HG02610 (cell line): ENCODE results near the gene ROBO1.
"Not testable (repeated sequence)": the region's sequence is repeated elsewhere in the genome, so short reads cannot be mapped to it uniquely, and the experiment has no call there.

Experiments used
- ATAC-seq: cut with Tn5 transposase; IDR thresholded peaks from one replicate; pipeline ENCODE4 v1.9.1; 2021; ENCODE audit warnings: mild to moderate bottlenecking, moderate library complexity; ENCODE audit not compliant: unreplicated experiment

The ROBO1 gene

DNA sequence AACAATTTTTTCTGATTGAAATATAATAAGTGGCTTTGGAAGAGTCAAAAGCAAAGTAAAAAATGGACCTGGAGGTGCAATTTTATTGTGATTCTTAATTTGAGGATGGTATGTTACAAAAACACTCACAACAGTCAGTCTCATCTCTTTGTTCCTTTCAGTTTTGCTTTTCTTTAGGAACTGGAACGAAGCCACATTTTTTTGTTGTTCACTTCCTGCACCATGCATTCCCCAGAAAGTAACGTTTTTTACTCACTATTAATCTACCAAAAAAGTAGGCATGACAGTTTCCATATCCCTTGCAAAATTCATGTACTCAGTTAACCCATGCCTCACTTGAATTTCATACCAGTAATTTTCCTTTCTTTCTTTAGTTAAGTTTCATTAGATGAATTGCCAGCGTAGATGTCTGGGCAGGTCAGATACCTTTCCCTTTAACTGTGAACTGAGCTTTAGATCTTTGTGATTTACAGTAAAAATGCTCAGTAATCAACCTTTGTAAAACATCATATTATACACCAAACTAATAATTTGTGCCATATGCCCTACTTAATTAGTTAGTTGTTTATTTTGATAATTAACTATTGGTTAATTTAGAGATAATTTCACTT lies 384.3 kb downstream of the ROBO1 start:
- no peak for ATAC-seq

DNA sequence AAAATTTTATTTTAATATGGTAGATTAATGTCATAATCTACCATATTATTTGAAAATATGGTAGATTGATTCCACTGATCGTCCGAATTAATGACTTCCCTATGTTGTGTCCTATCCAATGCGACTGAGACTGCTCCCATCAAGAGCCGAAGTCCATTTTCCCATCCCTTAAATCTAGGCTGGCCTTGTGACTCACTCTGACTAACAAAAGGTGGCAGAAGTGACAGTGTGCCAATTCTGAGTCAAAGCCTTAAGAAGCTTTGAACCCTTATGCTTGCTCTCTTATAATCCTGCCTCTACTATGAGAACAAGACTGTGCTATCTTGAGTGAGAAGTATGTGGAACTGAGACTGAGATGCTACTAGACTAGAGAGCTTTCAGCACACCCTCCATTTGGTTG lies 387.2 kb downstream of the ROBO1 start:
- no peak for ATAC-seq

DNA sequence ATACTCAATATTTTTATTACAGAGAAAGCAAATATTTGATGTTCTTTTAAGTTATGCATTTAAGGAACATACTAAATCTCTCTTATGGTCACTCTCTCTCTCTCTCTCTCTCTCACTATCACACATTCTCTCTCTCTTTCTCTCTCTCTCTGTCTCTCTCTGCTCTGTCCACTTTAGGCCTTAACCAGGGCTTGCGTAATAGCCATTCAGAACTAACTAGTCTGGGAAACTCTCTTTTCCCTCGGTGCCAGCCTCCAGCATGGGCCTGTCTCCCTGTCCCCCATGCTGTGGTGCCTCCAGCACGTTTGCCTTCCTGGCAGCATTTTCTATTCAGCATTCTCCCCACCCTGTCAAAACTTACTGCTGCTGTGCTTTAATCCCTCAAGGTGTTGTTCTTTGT lies 389.7 kb downstream of the ROBO1 start:
- no peak for ATAC-seq

DNA sequence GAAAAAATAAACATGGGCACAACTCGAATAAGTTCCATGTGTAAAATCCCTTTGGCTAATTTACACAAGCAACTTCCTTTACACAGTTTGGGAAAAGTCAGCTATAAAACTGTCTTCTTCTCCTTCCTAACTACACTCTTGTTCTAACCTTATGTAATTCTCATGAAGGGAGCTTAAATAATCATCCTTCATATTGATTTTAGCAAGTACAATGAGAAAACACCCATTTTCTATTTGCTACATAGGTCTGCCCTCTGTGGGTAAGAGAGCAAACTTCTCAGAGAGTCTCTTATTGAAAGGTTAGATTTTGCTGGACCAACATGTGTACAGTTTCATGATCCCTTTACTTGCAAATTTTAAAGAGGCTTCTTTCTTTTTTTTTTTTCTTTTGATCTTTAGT lies 398.5 kb downstream of the ROBO1 start:
- ATAC-seq = no peak

DNA sequence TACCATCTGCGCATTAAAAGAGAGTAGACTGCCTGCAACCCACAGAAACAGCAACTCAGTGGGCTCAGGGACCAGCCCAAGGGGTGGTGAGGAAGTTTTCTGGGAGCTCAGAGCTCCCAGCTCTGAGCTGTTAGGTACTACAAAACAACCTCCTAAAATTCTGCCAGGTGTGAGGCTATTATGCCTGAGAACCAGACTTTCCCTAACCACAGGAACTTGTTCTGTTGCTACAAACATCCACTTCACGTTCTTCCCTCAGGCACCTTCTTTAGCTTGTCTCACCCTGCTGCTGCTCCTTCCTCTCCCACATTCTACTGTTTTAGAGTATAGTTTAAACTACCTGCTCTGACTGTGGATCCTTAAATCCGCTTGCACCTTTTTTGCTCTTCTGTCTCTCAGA lies 399.4 kb downstream of the ROBO1 start:
- ATAC-seq = no peak

DNA sequence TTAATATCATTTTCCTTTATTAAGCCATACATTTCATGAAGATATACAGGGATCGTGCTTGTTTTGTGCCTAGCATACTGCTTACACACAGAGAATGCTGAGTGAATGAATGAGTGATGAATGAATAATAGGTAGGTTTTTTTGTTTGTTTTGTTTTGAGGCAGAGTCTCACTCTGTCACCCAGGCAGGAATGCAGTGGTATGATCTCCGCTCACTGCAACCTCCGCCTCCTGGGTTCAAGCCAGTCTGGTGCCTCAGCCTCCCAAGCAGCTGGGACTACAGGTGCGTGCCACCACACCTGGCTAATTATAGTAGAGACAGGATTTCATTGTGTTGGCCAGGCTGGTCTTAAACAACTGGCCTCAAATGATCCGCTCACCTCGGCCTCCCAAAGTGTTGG lies 400.0 kb downstream of the ROBO1 start:
- no peak for ATAC-seq

DNA sequence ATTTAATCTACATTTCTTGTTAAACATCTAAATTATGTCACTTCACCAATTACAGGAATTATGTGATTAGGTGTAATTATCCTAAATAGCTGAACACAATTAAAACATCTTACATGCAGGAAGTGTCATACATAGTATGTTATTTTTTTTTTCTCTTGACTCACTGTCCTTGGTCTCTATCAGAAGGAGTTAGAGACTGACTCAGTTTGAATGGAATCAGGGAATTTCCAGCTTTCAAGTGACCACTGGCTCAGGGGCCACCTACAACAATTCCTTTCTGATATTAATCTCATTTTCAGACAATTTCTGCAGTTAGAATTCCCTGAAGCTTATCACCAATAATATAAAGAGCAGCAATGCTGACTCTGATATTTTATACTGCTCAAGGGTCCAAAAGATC lies 400.7 kb downstream of the ROBO1 start:
- ATAC-seq = no peak

DNA sequence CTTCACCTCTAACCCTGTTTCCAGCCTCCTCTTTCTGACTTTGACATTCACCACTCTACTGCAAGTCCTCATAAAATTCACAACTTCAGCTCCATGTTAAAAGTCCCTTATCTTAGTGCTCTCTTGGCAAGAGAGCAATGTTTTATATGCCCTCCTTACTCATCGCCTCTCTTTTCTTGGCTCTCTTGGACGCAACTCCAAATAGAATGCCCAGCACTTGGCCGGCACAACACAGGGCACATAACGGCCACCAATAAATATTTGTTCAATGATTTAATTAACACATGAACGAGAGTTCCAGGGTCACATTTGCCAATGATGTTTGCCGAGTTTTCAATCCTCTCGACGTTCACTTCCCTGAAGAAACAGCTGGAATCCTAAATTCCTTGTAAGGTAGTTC lies 401.4 kb downstream of the ROBO1 start:
- ATAC-seq = no peak

DNA sequence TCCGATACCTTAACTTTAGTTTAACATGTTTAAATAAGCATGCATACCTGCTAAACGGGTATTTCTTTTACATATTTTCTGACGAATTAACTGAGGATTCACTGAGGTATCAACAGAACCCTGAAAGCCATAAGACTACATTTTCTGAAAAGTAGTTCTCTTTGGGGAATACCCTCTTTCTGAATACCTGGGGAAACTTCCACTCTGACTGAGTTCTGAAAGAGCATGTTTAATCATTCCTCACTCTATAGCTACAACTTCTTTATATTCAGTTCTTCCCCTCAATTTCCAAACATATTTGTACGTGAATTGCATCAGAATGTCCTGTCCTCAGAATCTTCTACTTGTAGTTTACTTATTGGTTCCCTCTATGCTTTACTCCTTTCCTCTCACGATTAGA lies 403.0 kb downstream of the ROBO1 start:
- peak; percentile 71 for ATAC-seq

DNA sequence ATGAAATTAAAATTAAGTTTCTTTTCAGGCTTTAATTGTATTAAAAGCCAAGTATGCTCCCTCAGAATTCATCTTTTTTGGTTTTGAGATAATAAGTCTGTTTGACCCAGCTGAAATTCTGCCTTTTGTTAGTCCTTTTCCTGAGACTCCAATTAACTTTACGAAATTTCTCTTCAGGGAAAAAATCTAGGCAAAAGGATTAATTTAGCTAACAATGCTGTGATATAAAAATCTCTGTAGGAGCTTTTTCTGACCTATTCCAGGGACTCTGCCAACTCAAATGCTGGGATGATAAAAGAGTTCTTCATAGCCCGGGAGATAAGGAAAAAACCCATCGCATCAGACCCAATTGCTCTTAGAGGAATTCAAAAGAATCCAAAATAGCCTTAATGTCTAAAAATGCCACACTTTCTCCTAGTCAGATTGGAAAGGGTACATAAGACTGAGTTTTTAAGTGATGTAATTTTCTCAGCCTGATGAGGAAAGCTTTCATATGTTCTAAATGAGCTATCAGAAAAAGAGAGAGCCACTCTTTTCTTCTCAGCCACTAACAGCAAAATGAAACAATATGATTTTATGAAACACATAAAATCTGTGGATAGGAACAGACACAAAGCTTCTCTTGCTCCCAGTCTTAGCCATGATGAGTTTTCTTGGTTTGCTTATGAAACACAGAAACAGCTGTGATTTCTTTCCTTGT lies 405.1 kb downstream of the ROBO1 start:
- no peak for ATAC-seq

DNA sequence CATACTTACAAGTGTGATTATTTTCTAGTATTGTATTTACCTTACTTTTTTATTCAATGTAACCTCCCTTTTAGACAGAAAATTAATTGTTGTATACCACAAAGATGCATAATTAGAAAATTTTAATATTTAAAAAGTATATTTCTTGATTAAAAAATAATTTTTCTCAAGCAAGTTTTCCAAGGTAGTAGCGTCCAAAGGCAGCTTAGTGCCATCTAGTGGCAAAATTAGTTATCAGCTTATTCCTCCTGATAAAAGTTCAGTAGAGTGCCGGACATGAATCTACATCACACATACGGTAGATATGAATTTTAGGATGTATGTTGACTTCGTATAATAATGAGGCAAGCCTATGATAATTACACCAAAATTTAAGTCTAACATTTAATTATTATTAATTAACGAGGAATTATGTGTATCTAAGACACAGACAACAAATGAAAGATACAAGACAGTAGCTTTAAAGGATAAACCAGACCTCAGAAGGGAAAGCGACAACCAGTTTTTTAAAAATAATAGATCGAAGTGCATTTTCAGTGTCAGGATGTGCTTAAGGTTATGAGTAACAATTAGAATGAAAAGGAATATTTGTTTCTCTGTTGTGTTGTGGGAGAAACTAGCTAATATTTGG lies 405.9 kb downstream of the ROBO1 start:
- peak; percentile 66 for ATAC-seq

DNA sequence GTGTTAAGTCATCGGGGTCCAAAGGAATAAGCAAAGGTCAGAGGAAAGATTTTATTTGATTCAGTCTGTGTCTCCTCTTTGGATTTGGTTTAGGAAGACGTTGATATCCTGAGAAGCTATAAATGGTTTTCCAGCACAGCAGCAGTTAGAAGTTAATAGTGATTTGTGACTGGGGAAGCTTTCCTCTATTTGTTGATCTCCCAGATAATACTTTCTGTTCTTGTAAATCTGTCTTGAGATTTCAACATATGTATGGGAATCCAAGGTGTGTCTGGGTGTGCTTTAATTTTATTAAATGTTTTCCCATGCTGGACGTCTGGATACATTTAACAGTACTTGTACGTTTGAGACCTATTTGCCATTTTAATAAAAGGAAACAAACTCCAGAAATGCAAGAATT lies 409.5 kb downstream of the ROBO1 start:
- ATAC-seq = no peak

DNA sequence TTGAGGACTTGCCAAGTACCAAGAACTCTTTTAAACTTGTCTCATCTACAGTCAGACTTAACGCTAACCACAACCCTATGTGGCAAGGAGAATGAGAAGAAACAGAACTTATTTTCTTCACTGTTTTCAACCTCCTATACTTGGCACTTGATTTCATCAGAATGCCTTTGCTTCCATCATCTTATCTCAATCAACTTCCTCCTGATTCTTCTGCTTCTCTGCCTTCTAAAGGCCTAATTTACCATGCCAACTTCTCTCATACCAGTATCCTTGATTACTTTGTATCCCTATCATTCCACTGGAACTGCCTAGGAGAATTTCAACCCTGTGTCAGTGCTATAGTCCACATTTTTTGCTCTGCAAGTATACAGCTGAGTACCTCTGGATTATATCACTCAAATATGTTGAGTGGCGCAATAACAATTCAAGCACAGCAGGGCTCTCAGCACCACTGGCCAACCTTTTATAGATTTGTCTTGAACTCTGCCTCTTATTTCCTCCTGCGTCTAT lies 413.6 kb downstream of the ROBO1 start:
- no peak for ATAC-seq

DNA sequence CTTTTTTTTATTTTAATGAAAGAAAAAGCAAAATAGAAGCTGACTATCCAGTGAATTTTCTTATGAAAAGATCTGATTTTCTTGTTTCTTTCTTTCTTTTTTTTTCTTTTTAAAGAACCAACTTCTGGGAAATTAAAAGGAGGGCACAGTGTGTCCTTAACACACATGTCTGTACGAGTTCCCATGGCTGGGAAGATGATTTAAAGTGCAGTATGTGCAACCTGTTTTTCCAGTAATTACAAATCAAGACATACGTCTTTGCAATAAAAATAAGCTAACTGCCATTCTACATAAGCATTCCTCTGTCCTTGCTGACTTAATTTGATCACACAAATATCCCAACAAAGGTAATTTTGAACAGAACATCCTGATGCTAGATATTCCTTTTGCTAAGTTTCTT lies 416.1 kb downstream of the ROBO1 start:
- no peak for ATAC-seq

DNA sequence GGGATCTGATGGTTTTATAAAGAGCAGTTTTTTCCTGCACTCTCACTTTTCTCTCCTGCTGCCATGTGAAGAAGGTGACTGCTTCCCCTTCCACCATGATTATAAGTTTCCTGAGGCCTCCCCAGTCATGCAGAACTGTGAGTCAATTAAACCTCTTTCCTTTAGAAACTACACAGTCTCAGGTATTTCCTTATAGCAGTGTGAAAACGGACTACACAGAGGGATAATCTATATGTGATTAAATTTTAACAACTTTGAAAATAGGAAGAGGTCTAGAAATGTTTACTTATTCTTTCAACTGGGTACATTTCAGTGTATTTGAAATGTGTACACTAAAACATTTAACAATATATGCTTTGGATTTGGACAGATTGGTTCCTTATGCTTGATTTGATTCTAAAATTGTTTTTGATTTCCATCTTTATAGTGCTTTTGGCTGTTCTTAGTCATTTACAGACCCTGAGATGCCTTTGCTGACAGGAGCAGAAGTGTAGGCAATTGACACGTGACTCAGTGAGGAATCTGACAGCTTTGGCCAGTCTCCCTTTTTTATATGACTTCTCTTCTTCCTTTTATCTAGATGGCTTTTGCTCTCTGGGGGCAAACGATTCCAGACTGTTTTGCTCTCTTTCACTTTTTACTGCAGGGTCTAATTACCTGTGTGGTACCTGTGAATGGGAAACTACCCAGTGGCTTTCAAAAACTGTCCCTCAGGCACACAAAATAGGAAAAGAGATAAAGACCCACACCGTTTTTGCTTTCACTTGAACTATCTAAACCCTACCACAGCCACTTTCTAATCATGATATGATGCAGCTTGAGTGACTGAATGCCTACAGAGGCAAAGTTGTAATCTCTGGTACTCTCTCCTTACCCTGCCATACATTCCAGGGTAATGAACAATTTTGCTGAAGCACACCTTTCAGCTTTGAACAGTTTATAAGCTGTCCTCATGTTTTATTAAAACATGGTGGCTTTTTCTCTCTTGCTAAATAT lies 422.6 kb downstream of the ROBO1 start:
- ATAC-seq = no peak

DNA sequence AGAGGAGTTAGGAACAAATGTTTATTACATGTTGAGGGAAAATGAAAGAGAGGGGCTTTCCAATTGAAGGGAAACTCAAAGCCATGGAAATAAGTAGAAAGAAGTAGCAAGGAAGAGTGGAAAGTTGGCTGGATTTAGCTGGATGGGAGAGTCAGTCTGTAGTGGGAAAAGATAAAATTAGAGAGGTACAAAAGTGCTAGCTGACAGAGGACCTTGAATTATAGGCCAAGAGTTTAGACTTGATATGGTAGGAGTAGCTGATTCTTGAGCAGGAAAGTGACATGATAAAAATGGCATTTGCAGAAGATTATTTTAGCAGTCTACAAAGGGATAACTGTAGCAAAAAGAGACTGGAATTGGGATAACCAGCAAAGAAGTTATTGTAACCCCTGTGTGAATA lies 425.8 kb downstream of the ROBO1 start:
- no peak for ATAC-seq

DNA sequence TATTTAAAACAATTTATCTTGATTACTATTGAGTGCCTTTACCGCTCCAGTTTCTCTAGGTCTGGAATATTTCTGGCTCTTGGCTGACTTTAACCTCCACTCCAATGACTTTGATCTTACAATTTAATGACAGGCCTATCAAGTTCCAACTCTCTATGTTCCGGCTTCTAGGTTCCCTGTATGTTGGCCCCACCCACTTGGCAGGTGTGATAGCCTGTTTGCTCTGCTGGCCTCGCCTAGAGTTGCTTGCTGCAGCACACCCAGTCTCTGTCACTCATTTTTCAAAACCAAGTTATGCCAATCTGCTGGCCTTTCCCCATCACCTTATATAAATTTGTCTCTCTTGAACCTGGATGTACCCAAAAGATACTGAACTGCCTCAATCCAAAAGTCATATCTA lies 428.0 kb downstream of the ROBO1 start:
- ATAC-seq = no peak

DNA sequence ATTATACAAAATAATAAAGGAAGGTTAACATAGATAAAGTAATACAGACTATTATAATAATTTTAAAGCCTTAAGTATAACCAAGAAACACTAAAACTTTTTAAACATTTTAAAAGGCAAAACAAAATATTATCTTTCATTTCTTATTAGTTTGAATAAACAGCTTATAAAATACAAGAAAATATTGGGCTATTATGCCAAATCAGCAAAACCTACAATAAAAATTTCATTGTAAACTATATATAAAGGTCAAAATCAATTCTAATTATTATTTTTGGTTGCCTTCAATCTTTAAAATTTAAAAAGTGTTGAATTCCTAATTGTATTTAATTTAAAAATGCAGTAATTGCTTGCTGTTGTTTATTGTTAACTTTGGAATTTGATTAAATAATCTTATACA lies 430.0 kb downstream of the ROBO1 start:
- ATAC-seq = no peak

DNA sequence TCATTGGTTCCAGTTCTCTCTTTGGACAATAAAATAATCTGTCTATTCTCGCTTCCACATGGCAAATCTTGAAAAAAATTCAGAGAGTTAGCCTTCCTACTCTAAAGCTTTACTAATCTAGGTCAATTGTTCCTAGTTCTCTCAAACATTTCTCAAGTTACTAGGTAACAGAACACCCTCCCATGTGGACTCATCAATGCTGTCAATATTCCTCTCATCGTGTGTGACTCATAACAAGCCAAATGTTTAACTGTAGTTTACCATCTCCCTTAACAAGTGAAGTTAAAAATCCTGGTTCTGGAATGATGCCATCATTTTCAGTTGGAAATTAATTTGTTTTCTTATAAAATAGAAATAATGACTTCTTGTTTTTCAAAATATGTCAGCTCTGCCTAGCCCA lies 438.6 kb downstream of the ROBO1 start:
- no peak for ATAC-seq

DNA sequence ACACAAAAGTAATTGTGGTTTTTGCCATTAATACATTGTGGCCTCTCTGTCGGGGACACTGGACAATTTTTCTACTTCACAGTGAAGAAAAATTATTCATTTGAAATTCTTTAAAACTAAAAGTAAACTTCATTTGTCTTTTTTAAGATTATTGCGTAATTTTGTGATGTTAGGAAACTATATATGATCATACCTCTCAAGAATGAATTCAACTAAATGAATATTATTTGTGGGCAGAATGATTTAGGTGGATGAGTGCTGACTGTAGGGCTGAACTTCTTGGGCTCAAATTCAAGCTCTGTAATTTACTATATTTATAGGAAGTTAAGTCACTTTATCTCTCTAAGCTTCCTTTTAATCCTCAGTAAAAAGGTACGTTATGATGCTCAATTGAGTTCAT lies 441.2 kb downstream of the ROBO1 start:
- ATAC-seq = no peak

DNA sequence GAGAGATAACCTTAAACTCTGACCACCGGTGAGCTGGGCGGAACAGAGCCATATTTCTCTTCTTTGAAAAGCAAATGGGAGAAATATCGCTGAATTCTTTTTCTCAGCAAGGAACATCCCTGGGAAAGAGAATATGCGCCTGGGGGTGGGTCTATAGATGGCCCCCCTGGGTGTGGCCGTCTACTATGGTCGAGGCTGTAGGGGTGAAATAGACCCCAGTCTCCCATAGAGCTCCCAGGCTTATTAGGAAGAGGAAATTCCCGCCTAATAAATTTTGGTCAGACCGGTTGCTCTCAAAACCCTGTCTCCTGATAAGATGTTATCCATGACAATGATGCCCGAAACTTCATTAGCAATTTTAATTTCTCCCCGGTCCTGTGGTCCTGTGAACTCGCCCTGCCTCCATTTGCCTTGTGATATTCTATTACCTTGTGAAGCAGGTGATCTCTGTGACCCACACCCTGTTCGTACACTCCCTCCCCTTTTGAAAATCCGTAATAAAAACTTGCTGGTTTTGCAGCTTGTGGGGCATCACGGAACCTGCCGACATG lies 441.9 kb downstream of the ROBO1 start:
- ATAC-seq = not testable (repeated sequence)
